ENCODE measurements around the gene DDOST.

- no peak for TF ChIP-seq CTCF (IDR thresholded peaks at IDR 0.05)
- TF ChIP-seq POLR2AphosphoS5 (IDR thresholded peaks at IDR 0.05) = no peak
- no peak for TF ChIP-seq POLR2A (IDR thresholded peaks at IDR 0.05)
These were observed 47.7 kb upstream of the DDOST start for GRCh38 chr1:20708891-20709290.
